HEK293 (cell line): ENCODE data around the gene ZBTB14.

ENCODE experiments used
- BCL11B ChIP-seq: fragments of 450-650 bp; formaldehyde crosslinking; IDR thresholded peaks from 2 replicates; pipeline ENCODE4 v1.5.1; 2016; ENCODE audit warnings: low read depth, missing biosample characterization, missing genetic modification characterization
- BCL6B ChIP-seq: fragments of 450-650 bp; formaldehyde crosslinking; IDR thresholded peaks from 2 replicates; pipeline ENCODE4 v1.5.1; 2017; ENCODE audit warnings: missing biosample characterization, missing genetic modification characterization
- HOXD13 ChIP-seq: sonication (generic); formaldehyde crosslinking; IDR thresholded peaks from 2 replicates; pipeline ENCODE4 v1.8.0; 2022; ENCODE audit warnings: missing genetic modification reagents, borderline replicate concordance
- KLF1 ChIP-seq: fragments of 450-650 bp; formaldehyde crosslinking; IDR thresholded peaks from 2 replicates; pipeline ENCODE4 v1.5.1; 2016; ENCODE audit warnings: missing biosample characterization, missing genetic modification characterization
- KLF10 ChIP-seq: fragments of 450-650 bp; IDR thresholded peaks from 2 replicates; pipeline ENCODE4 v1.5.1; 2018; ENCODE audit warnings: missing biosample characterization, mild to moderate bottlenecking, missing genetic modification characterization
- KLF16 ChIP-seq: fragments of 450-650 bp; formaldehyde crosslinking; IDR thresholded peaks from 2 replicates; pipeline ENCODE4 v1.5.1; 2017; ENCODE audit warnings: missing biosample characterization, missing genetic modification characterization
- KLF8 ChIP-seq: fragments of 450-650 bp; formaldehyde crosslinking; IDR thresholded peaks from 2 replicates; pipeline ENCODE4 v1.5.1; 2016; ENCODE audit warnings: missing biosample characterization, missing genetic modification characterization
- PATZ1 ChIP-seq: fragments of 450-650 bp; formaldehyde crosslinking; IDR thresholded peaks from 2 replicates; pipeline ENCODE4 v1.5.1; 2016; ENCODE audit warnings: missing biosample characterization, missing genetic modification characterization
- REPIN1 ChIP-seq: fragments of 450-650 bp; formaldehyde crosslinking; IDR thresholded peaks from 2 replicates; pipeline ENCODE4 v1.5.1; 2017; ENCODE audit warnings: missing biosample characterization, missing genetic modification characterization, low read depth
- REST ChIP-seq: fragments of 450-650 bp; formaldehyde crosslinking; IDR thresholded peaks from 2 replicates; pipeline ENCODE4 v1.5.1; 2016; ENCODE audit warnings: missing biosample characterization, missing genetic modification characterization
- SP2 ChIP-seq: fragments of 450-650 bp; formaldehyde crosslinking; IDR thresholded peaks from 2 replicates; pipeline ENCODE4 v1.5.1; 2016; ENCODE audit warnings: missing biosample characterization, missing genetic modification characterization
- WT1 ChIP-seq: fragments of 450-650 bp; formaldehyde crosslinking; IDR thresholded peaks from 2 replicates; pipeline ENCODE4 v1.5.1; 2016; ENCODE audit warnings: missing biosample characterization, missing genetic modification characterization
- YY1 ChIP-seq: fragments of 450-650 bp; formaldehyde crosslinking; IDR thresholded peaks from 2 replicates; pipeline ENCODE4 v1.5.1; 2018; ENCODE audit warnings: missing biosample characterization, missing genetic modification characterization
- YY2 ChIP-seq: fragments of 450-650 bp; formaldehyde crosslinking; IDR thresholded peaks from 2 replicates; pipeline ENCODE4 v1.5.1; 2016; ENCODE audit warnings: missing biosample characterization, missing genetic modification characterization
- ZBTB10 ChIP-seq: fragments of 450-650 bp; formaldehyde crosslinking; IDR thresholded peaks from 2 replicates; pipeline ENCODE4 v1.5.1; 2016; ENCODE audit warnings: missing biosample characterization, missing genetic modification characterization
- ZBTB21 ChIP-seq: fragments of 450-650 bp; formaldehyde crosslinking; IDR thresholded peaks from 2 replicates; pipeline ENCODE4 v1.5.1; 2017; ENCODE audit warnings: missing biosample characterization, missing genetic modification characterization
- ZBTB44 ChIP-seq: fragments of 450-650 bp; IDR thresholded peaks from 2 replicates; pipeline ENCODE4 v1.5.1; 2018; ENCODE audit warnings: missing biosample characterization, mild to moderate bottlenecking, missing genetic modification characterization
- ZBTB48 ChIP-seq: fragments of 450-650 bp; formaldehyde crosslinking; IDR thresholded peaks from 2 replicates; pipeline ENCODE4 v1.5.1; 2016; ENCODE audit warnings: missing biosample characterization, missing genetic modification characterization
- ZNF132 ChIP-seq: fragments of 450-650 bp; formaldehyde crosslinking; IDR thresholded peaks from 2 replicates; pipeline ENCODE4 v1.5.1; 2017; ENCODE audit warnings: missing biosample characterization, missing genetic modification characterization, borderline replicate concordance
- ZNF140 ChIP-seq: fragments of 450-650 bp; formaldehyde crosslinking; IDR thresholded peaks from 2 replicates; pipeline ENCODE4 v1.5.1; 2016; ENCODE audit warnings: missing biosample characterization, missing genetic modification characterization
- ZNF155 ChIP-seq: fragments of 450-650 bp; formaldehyde crosslinking; IDR thresholded peaks from 2 replicates; pipeline ENCODE4 v1.5.1; 2016; ENCODE audit warnings: missing biosample characterization, missing genetic modification characterization
- ZNF157 ChIP-seq: fragments of 450-650 bp; formaldehyde crosslinking; IDR thresholded peaks from 2 replicates; pipeline ENCODE4 v1.5.1; 2016; ENCODE audit warnings: missing biosample characterization, missing genetic modification characterization
- ZNF184 ChIP-seq: fragments of 450-650 bp; IDR thresholded peaks from 2 replicates; pipeline ENCODE4 v1.5.1; 2018; ENCODE audit warnings: missing biosample characterization, mild to moderate bottlenecking, missing genetic modification characterization
- ZNF24 ChIP-seq: fragments of 450-650 bp; formaldehyde crosslinking; IDR thresholded peaks from 2 replicates; pipeline ENCODE4 v1.5.1; 2016; ENCODE audit warnings: missing biosample characterization, missing genetic modification characterization
- ZNF37A ChIP-seq: fragments of 450-650 bp; IDR thresholded peaks from 2 replicates; pipeline ENCODE4 v1.5.1; 2018; ENCODE audit warnings: missing biosample characterization, missing genetic modification characterization
- ZNF548 ChIP-seq: fragments of 450-650 bp; formaldehyde crosslinking; IDR thresholded peaks from 2 replicates; pipeline ENCODE4 v1.5.1; 2016; ENCODE audit warnings: missing biosample characterization, missing genetic modification characterization
- ZNF558 ChIP-seq: fragments of 450-650 bp; formaldehyde crosslinking; IDR thresholded peaks from 2 replicates; pipeline ENCODE4 v1.5.1; 2016; ENCODE audit warnings: missing biosample characterization, missing genetic modification characterization
- ZNF596 ChIP-seq: fragments of 450-650 bp; IDR thresholded peaks from 2 replicates; pipeline ENCODE4 v1.5.0; 2018; ENCODE audit warnings: missing biosample characterization, mild to moderate bottlenecking, missing genetic modification characterization, moderate library complexity
- ZNF621 ChIP-seq: fragments of 450-650 bp; formaldehyde crosslinking; IDR thresholded peaks from 2 replicates; pipeline ENCODE4 v1.5.1; 2017; ENCODE audit warnings: missing biosample characterization, missing genetic modification characterization
- ZNF654 ChIP-seq: fragments of 450-650 bp; formaldehyde crosslinking; IDR thresholded peaks from 2 replicates; pipeline ENCODE4 v1.5.1; 2016; ENCODE audit warnings: low read depth, missing biosample characterization, missing genetic modification characterization
- ZNF792 ChIP-seq: fragments of 450-650 bp; formaldehyde crosslinking; IDR thresholded peaks from 2 replicates; pipeline ENCODE4 v1.5.1; 2016; ENCODE audit warnings: missing biosample characterization, missing genetic modification characterization
- ZSCAN23 ChIP-seq: fragments of 450-650 bp; formaldehyde crosslinking; IDR thresholded peaks from 2 replicates; pipeline ENCODE4 v1.5.1; 2016; ENCODE audit warnings: missing biosample characterization, missing genetic modification characterization

Gene ZBTB14

GRCh38 chr18:5296706-5297320 is 1.3 kb upstream of the ZBTB14 start (continued):
- TF ChIP-seq PATZ1 (tag by site-specific recombination) (no peak), ZNF140 (tag by site-specific recombination) (no peak), YY1 (tag by site-specific recombination) (no peak), ZNF37A (tag by site-specific recombination) (no peak), ZNF132 (no peak), ZNF596 (tag by site-specific recombination) (no peak), ZSCAN23 (tag by site-specific recombination) (no peak), BCL6B (no peak), ZNF621 (tag by site-specific recombination) (no peak), HOXD13 (CRISPR knock-in tag) (no peak), ZNF792 (tag by site-specific recombination) (no peak), ZBTB10 (0 out of 2 replicates have a peak, but pooled peaks have one; percentile 28), ZNF157 (tag by site-specific recombination) (no peak), KLF8 (tag by site-specific recombination) (no peak), KLF1 (no peak), ZNF548 (tag by site-specific recombination) (no peak), ZNF558 (tag by site-specific recombination) (no peak), REPIN1 (tag by site-specific recombination) (no peak), SP2 (peak; percentile 57), ZNF155 (tag by site-specific recombination) (no peak), YY2 (tag by site-specific recombination) (0 out of 2 replicates have a peak, but pooled peaks have one; percentile 13), WT1 (no peak), REST (no peak), ZNF24 (tag by site-specific recombination) (no peak), ZBTB48 (tag by site-specific recombination) (peak; percentile 28; the same call in 1 of the 2 replicates), BCL11B (tag by site-specific recombination) (0 out of 2 replicates have a peak, but pooled peaks have one; percentile 13), KLF10 (no peak), KLF16 (tag by site-specific recombination) (peak; percentile 37; the same call in 1 of the 2 replicates), ZBTB44 (no peak), ZNF654 (tag by site-specific recombination) (no peak), ZBTB21 (tag by site-specific recombination) (no peak), ZNF184 (tag by site-specific recombination) (no peak)
